Neural cell (in vitro differentiated cells): Measurements from ENCODE around the gene APP. TPM values are rescaled to one million over a fixed set of nuclear protein-coding genes. Genes with fewer than 3 reads are reported as not detected.

Experiments used
- H2AFZ ChIP-seq: fragments of 200-600, 300-800 bp; sonication (generic), shearing (Covaris generic); 2 replicates; pipeline ENCODE4 v1.6.0; 2014; ENCODE audit warnings: low read depth, mild to moderate bottlenecking, antibody characterized with exemption, low read length, moderate library complexity
- H3F3A ChIP-seq: fragments of 200-600 bp; shearing (Covaris generic); 2 replicates; pipeline ENCODE4 v1.6.1; 2016; ENCODE audit warnings: mild to moderate bottlenecking, moderate library complexity, mixed read lengths, antibody characterized with exemption, low read length; ENCODE audit not compliant: insufficient read depth, poor library complexity, severe bottlenecking
- H3K27ac ChIP-seq: fragments of 200-600, 300-800 bp; sonication (generic), shearing (Covaris generic); 2 replicates; pipeline ENCODE4 v1.5.1; 2014; ENCODE audit warnings: mild to moderate bottlenecking, low read length, moderate library complexity
- H3K27me3 ChIP-seq: fragments of 300-800, 200-600 bp; sonication (generic), shearing (Covaris generic); 2 replicates; pipeline ENCODE4 v1.6.0; 2014; ENCODE audit warnings: mild to moderate bottlenecking, low read depth, low read length, moderate library complexity; ENCODE audit not compliant: insufficient read depth
- H3K36me3 ChIP-seq: fragments of 300-800, 200-600 bp; sonication (generic), shearing (Covaris generic); 2 replicates; pipeline ENCODE4 v1.5.1; 2014; ENCODE audit warnings: mild to moderate bottlenecking, antibody characterized with exemption, low read length, moderate library complexity; ENCODE audit not compliant: insufficient read depth
- H3K4me2 ChIP-seq: fragments of 300-800, 200-600 bp; sonication (generic), shearing (Covaris generic); 2 replicates; pipeline ENCODE4 v1.6.0; 2014; ENCODE audit warnings: mild to moderate bottlenecking, low read length
- H3K4me3 ChIP-seq: fragments of 300-800, 200-600 bp; sonication (generic), shearing (Covaris generic); 2 replicates; pipeline ENCODE4 v1.5.1; 2014; ENCODE audit warnings: mild to moderate bottlenecking, low read length, moderate library complexity
- H3K79me2 ChIP-seq: fragments of 200-600 bp; shearing (Covaris generic); replicated peaks from 2 replicates; pipeline ENCODE4 v1.6.0; 2014; ENCODE audit warnings: mild to moderate bottlenecking, low read length, moderate library complexity; ENCODE audit not compliant: insufficient read depth
- H3K9ac ChIP-seq: fragments of 300-800, 200-600 bp; sonication (generic), shearing (Covaris generic); 2 replicates; pipeline ENCODE4 v1.6.1; 2016; ENCODE audit warnings: mild to moderate bottlenecking, low read length, mixed read lengths
- H3K9me2 ChIP-seq: fragments of 200-600 bp; shearing (Covaris generic); 2 replicates; pipeline ENCODE4 v1.6.1; 2016; ENCODE audit warnings: mild to moderate bottlenecking, low read length, mixed read lengths; ENCODE audit not compliant: insufficient read depth
- H3K9me3 ChIP-seq: fragments of 200-600, 300-800 bp; sonication (generic), shearing (Covaris generic); 2 replicates; pipeline ENCODE4 v1.6.1; 2016; ENCODE audit warnings: mild to moderate bottlenecking, mixed run types, low read length, moderate library complexity, mixed read lengths
- H4K20me1 ChIP-seq: fragments of 200-600 bp; shearing (Covaris generic); 2 replicates; pipeline ENCODE4 v1.6.1; 2016; ENCODE audit warnings: mild to moderate bottlenecking, mixed run types; ENCODE audit not compliant: insufficient read depth
- CTCF ChIP-seq: fragments of 450-650 bp; IDR thresholded peaks from 2 replicates; pipeline ENCODE4 v1.5.1; 2014; ENCODE audit warnings: antibody characterized with exemption, mild to moderate bottlenecking, moderate library complexity; ENCODE audit not compliant: poor library complexity, severe bottlenecking
- EP300 ChIP-seq: fragments of 450-650 bp; conservative IDR thresholded peaks from 2 replicates; pipeline ENCODE4 v1.6.1; 2014; ENCODE audit warnings: antibody characterized with exemption, mild to moderate bottlenecking, moderate library complexity; ENCODE audit not compliant: poor library complexity, severe bottlenecking
- EZH2 ChIP-seq: fragments of 200-600, 300-800 bp; shearing (Covaris generic), sonication (generic); IDR thresholded peaks from 2 replicates; pipeline ENCODE4 v1.6.1; 2014; ENCODE audit warnings: antibody characterized with exemption, low read length, borderline replicate concordance, mild to moderate bottlenecking; ENCODE audit not compliant: insufficient read depth, poor library complexity, severe bottlenecking
- MXI1 ChIP-seq: fragments of 450-650 bp; conservative IDR thresholded peaks from 2 replicates; pipeline ENCODE4 v1.6.1; 2014; ENCODE audit warnings: antibody characterized with exemption, mild to moderate bottlenecking; ENCODE audit not compliant: poor library complexity, severe bottlenecking
- POLR2AphosphoS5 ChIP-seq: IDR thresholded peaks from 2 replicates; pipeline ENCODE4 v1.6.1; 2012
- RAD21 ChIP-seq: fragments of 450-650 bp; conservative IDR thresholded peaks from 2 replicates; pipeline ENCODE4 v1.6.1; 2014; ENCODE audit warnings: antibody characterized with exemption, mild to moderate bottlenecking, moderate library complexity
- REST ChIP-seq: IDR thresholded peaks from 2 replicates; pipeline ENCODE4 v1.6.1; 2012; ENCODE audit warnings: borderline replicate concordance
- SMC3 ChIP-seq: fragments of 450-650 bp; conservative IDR thresholded peaks from 2 replicates; pipeline ENCODE4 v1.6.1; 2014; ENCODE audit warnings: antibody characterized with exemption, mild to moderate bottlenecking, moderate library complexity; ENCODE audit not compliant: poor library complexity
- TAF1 ChIP-seq: IDR thresholded peaks from 2 replicates; pipeline ENCODE4 v1.6.1; 2012; ENCODE audit warnings: low read depth
- polyA plus RNA-seq: library from polyadenylated mRNA; depleted of rRNA; stranded (reverse); fragments of >200 nt; gene quantifications from 2 replicates; pipeline ENCODE4 v1.2.3, GENCODE V29; 2014

The APP gene
- polyA plus RNA-seq, 1 donor from 2014 or later = 470 TPM

- Histone ChIP-seq H3K9me2 (no peaks in the 10 kb centered on the region), H3F3A (peaks cover 2% of the 10 kb centered on the region), H3K27me3 (no peaks in the 10 kb centered on the region), H4K20me1 (no peaks in the 10 kb centered on the region), H3K4me3 (no peak overlapping the region), H3K4me2 (no peak overlapping the region), H2AFZ (no peak overlapping the region), H3K36me3 (no peaks in the 10 kb centered on the region), H3K9ac (no peak overlapping the region), H3K27ac (no peak overlapping the region), H3K9me3 (no peaks in the 10 kb centered on the region), H3K79me2 (peaks cover 64% of the 10 kb centered on the region)
- TF ChIP-seq EZH2 (no peak), SMC3 (no peak), CTCF (no peak), POLR2AphosphoS5 (no peak), EP300 (no peak), TAF1 (no peak), RAD21 (no peak), MXI1 (no peak), REST (no peak)
These were observed 50.7 kb downstream of the APP start for GRCh38 chr21:26119906-26120305.

- Histone ChIP-seq H3K4me3 (no peak overlapping the region), H3K9ac (no peak overlapping the region), H3K79me2 (peaks cover 63% of the 10 kb centered on the region), H3K9me2 (no peaks in the 10 kb centered on the region), H3K27ac (no peak overlapping the region), H3K27me3 (no peaks in the 10 kb centered on the region), H4K20me1 (no peaks in the 10 kb centered on the region), H3K9me3 (no peaks in the 10 kb centered on the region), H2AFZ (no peak overlapping the region), H3K4me2 (no peak overlapping the region), H3K36me3 (no peaks in the 10 kb centered on the region), H3F3A (no peaks in the 10 kb centered on the region)
- TF ChIP-seq TAF1 (no peak), EP300 (no peak)
These were observed 51.5 kb downstream of the APP start for GRCh38 chr21:26118938-26119540.

- Histone ChIP-seq H3K36me3 (no peaks in the 10 kb centered on the region), H3K27me3 (no peaks in the 10 kb centered on the region), H2AFZ (no peak overlapping the region), H3K9me2 (no peaks in the 10 kb centered on the region), H3F3A (no peaks in the 10 kb centered on the region), H3K4me3 (no peak overlapping the region), H3K27ac (no peak overlapping the region), H3K9ac (no peak overlapping the region), H3K4me2 (no peak overlapping the region), H3K9me3 (no peaks in the 10 kb centered on the region), H4K20me1 (no peaks in the 10 kb centered on the region), H3K79me2 (peaks cover 63% of the 10 kb centered on the region)
- no peak for TF ChIP-seq RAD21
- no peak for TF ChIP-seq TAF1
- TF ChIP-seq EP300 = no peak
- no peak for TF ChIP-seq CTCF
- TF ChIP-seq POLR2AphosphoS5 = no peak
- TF ChIP-seq EZH2 = no peak
- TF ChIP-seq REST = no peak
- TF ChIP-seq SMC3 = no peak
- TF ChIP-seq MXI1 = no peak
These were observed 52.6 kb downstream of the APP start for GRCh38 chr21:26117972-26118367.
